HuH-7 (cell line): Measurements from ENCODE around the gene KLF6.
"Not testable (repeated sequence)": the region's sequence is repeated elsewhere in the genome, so short reads cannot be mapped to it uniquely, and the experiment has no call there.

Experiments
- DNase-seq: peaks from one replicate; pipeline ENCODE4 v3.0.0; 2011; ENCODE audit warnings: low spot score

KLF6 gene

DNA sequence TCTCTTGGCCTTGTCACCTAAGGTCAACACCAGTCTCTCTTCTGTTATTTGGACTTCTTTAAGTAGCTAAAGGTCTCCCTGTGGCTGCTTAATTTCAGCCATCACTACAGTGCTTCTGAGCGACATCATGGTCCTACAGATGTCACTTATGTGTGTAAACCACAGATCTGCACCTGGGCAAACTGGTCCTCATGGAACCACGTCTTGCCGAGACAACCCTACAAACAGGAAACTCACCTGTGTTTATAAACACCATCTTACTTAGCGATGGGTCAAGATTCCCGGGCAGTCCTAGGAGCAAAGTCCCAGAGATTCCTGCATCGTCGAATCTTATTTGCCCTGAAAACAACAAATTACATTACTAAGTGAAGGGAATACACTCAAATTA, 27.8 kb downstream of the KLF6 start:
- no peak for DNase-seq

DNA sequence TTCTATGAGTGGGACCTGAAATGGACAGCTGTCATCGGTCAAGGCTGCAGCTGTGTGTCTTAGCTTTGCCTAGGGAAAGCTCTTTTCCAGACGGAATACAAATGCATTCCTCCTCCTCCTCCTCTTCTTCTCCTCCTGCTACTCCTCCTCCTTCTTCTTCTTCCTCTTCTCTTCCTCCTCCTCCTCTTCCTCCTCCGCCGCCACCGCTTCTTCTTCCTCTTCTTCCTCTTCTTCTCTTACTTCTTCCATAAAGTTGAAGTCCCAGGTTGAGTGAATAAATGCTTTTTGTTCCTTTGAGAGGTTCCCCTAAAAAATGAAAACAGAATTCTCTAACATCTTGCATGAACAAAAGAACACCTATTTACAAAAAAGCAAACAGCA, 28.7 kb downstream of the KLF6 start:
- no peak for DNase-seq

DNA sequence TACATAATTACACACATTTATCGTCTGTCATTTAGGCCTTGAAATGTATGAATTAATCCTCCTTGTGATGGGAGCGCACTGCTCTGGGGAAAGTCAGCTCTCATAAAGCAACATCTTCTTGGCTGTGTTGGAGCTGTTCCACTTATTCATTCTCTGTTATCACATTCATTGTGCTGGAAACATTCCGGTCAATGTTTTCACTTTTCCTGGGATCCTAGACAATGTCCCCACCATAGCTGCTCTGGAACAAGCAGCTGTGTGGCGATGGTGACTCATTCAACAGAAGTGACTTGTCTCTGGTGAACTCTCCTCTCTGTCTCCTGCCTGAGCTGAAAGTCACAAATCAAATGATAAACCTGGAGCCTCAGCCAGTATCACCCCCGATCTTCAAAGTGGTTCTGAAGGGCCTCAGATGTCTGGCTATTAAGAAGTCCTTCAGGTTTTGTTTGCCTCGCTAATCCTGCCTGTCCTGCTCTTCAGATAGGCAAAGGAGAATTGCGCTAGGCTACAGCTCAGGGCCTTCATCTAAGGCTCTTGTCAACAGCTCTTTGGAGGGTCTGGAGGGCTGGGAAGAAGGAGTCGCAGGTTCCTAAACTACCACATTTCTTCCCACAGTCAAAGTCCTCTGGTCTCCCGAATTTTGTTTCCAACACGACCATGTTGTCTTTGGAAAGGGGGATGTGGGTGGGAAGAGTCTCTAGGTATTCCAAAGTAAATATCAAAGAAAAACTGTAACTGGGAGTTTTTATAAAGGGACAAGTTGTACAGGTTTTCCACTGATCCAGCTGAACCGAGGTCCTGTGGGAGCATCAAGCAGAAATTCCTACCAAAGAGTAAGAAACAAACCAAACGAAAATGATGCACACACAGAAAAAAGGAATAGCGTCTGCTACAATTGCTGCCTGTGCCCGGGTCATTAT, 29.3 kb downstream of the KLF6 start:
- no peak for DNase-seq

DNA sequence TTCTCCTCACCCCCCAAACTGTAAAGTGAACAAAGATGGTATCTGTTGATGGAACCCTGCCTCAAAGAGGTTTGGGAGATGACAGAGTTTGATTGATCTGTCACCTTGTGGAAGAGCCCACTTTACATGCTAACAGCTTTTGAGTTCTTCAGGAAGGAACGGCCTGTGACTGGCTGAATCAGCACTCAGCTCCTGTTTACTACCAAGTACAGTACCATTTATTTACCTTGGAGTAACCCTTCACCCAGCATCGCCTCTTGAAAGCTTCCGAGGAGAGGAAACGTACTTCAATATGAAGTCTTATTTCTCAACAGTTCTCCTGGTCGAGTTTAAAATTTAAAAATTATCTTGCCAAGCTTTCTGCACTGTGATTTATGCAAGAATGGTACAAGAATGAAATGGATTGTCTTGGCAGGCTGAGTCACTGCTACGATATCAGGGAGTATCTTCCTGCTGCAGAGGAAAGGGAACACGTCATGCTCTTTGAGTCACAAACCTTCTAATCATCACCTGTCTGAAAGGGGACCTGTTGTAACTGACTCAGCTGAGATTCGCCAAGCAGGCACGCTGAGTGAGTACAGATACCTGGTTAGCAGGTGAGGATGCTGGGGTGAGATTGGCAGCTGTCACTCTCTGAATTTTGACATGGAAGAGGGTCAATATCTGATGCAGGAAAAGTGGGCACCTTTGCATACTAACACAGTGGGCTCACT, 30.1 kb downstream of the KLF6 start:
- no peak for DNase-seq

DNA sequence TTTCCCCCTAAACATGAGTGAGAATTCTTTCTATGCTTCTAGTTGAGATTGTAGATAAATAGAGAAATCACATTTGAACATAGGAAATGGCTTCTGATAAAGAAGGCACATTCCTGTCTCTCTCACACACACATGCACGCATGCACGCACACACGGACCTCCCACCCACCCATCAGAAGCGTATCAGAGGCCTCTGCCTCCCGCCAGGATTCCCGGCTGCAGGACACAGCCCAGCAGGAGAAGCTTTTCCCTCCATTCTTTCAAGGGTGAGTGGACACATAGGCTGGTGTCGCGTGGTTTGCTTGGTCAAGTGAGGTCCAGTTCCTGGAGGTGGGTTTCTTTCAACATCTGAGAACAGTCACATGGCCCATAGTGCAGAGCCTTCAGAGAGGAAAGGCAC, 34.2 kb downstream of the KLF6 start:
- no peak for DNase-seq

DNA sequence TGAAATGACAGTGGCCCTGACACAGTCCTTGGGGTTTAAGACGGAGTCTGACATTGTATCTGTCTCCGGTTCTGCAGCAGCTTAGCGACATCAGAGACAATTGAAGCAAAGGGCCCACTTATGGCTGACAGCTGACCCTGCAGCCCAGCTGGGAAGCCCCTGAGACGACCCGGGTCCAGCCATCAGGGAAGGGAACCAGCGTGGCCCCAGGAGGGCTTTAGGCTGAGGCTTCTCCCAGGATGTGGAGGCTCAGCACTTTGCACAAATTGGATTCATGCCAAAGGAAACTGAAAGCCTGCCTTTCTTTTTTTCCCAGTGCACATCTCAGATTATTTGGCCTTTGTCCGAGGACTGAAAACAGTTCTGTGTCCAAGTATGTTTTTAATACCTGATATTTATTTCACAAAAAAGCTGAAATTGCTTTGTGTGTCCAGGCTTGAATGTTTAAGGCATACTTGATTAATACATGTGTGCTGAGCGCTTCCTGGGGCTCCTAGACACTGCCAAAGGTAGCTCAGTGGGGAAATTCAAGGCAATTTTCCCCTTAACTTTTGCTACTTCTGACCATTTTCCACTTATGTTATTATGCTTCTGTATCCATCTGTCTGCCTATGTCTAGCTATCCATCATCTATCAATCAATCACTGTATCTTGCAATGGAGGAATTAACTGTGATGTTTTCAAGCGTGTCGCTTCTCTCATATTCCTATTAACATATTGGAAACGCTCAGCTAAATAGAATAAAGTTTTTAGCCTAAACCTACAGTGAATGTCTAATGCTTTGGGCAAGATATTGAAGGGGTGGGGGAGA, 34.8 kb downstream of the KLF6 start:
- DNase-seq, result no peak

DNA sequence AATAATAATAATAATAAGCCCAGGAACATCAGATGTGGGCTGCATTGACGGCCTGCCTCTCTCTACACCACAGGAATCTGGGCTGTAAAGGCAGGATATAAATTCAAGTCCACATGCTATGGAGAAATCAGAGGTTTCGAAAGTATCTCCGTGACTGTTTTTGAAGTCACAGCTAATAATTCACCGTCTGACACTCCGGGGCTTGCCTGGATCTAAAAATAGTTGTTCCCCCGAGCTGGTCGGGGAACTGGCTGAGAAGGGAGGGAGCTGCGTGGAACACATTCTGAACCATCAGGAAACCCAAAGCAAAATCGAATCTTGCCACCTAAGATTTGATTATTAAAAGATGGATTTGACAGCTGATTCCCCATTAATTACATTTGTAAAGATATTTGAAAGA, 35.4 kb downstream of the KLF6 start:
- DNase-seq, result no peak

DNA sequence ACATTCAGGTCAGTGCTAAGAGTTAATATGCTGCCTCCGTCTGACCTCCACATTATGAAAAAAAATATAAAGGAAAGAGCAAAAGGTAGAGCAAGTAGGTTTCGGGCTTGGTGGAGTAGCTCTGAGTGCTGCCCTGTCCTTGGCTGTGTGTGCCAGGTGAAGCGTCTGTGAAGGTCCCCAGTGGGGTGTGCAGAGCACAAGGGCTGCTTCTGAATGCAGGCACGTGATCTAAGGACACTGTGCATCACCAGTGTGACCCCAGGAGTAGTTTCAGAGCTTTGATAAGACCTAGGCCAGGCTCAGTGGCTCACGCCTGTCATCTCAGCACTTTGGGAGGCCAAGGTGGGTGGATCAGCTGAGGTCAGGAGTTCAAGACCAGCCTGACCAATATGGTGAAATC, 36.0 kb downstream of the KLF6 start:
- no peak for DNase-seq

DNA sequence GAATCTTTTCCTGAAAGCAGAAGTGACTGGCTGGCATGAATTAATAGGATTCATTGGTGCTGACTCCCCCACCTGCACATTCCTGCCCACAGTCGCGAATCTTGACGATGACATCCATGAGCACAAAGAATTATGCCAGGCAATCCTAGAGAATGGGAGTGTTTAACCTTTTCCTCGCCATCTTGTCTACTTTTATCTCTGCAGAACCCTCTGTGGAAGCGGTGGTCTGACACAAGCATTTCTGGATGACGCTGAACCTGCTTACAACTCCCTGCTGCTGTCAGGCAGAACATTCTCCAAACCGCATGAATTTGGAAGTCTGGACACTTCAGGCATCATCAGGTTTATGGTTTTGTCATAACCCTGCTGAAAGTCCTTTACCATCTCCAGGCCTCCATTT, 36.5 kb downstream of the KLF6 start:
- no peak for DNase-seq

DNA sequence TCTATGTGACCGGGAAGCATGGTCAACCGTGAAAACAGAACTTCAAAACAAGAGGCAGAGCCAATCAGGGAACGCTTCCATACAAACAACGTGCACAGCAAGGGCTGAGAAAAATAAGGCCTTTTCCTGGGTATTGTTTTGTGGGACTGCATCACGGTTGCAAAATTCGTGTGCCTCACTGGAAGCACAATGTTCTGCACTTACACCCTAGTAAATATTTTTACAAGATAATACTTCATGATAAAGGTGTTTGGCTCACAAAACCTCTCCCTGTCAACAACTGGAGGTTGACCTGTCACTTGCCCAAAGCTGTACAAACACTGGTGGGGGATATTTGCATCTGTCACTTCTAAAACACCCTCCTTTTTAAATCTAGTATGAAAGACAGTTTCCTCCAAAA, 37.0 kb downstream of the KLF6 start:
- no peak for DNase-seq

DNA sequence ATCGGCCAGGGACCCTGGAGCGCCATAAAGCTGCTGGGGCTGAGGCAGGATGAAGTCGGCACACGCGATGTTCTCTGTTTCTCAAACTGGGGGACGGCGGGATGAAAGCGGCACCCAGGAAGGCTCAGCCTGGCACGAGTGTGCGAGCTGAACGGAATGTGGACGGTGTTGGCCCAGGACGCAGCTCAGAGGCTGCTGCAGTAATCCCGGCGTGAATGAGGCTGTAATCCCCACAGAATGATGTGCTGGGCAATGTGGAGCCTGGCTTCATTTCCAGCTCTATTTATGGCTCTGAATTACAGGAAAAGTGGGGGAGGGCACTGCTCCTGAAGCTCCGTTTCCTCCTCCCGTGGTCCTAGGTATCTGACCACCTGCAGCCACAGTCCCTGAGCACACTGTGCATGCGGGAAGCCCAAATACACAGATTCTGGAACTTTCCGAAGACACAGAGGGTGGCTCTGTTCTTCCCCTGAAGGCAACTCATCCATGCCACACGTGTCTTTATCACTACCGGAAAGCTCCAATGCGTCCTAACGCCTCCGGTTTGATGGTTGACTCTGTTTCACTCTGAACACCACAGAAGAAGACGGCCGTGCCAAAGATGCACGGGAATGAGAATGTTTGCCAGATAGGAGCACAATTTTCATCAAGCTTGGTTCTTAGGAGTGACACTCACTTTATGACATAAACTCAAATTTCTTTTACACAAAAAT, 37.6 kb downstream of the KLF6 start:
- DNase-seq, result no peak

DNA sequence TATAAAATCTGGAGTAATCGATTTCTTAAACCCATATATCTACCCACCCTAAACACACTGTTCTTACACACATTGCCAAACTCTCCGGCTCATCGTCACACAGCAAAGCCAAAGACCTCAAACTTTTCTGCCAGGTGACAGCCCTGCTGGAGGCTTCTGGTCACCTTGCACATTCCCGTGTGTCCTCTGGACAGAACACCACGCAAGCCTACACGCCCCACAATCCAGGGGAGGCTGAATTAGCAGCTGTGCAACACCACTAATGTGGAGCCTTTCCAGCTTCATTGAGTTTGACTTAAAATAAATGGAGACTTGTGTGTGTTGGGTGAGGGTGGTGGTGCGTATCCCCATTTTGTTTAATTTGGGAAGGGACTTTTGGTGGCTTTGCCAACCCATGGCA, 38.4 kb downstream of the KLF6 start:
- no peak for DNase-seq

DNA sequence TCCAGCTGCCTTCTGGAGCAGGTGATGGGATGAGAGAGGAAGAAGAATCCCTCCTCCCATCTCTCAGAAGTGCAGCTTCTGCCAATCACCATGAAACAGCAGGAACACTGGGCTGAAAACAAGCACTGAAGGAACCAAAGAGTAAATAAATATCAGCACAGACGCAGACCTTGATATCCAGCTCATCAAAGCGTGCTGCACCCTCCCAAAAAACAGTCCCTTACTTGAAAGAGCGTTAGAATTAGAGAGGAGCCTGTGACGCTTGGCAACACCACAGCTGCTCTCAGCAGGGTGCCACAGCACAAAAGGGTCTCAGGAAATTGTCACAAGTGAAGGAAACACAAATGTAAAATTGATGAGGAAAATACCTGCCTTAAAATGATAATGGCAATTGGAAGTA, 39.5 kb downstream of the KLF6 start:
- no peak for DNase-seq

DNA sequence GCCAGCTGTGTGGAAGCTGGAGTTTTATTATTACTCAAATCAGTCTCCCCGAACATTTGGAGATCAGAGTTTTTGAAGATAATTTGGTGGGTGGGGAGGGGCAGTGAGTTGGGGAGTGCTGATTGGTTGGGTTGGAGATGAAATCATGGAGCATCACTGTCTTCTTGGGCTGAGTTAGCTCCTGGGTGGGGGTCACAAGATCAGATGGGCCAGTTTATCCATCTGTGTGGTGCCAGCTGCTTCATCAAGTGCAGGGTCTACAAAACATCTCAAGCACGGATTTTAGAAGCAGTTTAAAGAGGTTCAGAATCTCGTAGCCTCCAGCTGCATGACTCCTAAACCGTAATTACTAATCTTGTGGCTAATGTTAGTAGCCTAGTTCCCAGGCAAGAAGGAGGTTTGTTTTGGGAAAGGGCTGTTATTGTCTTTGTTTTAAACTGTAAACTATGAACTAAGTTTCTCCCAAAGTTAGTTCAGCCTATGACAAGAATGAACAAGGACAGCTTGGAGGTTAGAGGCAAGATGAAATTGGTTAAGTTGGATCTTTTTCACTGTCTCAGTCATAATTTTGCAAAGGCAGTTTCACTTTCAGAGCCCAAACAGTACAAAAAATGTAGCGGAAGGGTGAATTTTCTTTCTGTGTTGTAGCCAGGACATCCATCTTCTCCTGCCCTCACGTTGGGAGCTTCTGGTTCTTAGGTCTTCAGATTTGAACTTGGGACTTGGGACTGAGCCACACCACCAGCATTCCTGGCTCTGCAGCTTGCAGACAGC, 43.1 kb downstream of the KLF6 start:
- no peak for DNase-seq

DNA sequence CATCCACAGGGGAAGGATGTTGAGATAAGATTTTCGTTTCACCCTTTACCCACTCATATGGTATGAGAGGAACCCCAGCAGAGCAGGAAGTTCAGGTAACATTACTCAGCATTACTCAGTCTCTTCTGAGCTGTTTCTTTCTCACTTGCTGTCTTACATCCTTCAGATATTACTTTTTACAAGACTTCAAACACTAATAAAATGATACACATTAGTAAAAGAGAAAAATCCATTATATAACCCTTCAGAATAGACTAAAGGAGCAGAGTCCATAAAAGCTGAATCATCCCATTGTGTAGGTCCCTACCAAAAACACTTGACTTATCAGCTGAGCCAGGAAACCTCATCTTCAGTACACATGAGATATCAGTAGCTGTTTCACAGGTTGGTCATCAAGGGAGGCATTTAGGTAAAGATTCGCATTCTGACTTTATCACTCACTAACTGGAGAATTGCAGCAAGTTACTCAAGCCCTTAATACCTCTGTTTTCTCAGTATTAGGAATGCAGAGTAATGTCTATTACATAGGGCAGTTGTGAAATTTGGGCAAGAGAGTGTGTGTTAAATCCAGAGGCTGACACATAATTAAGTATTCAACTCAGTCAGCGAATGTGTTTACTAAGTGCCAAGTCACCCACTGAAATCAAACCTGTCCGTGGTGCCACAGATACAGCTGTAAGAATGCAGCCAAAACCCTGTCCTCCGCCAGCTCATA, 44.7 kb downstream of the KLF6 start:
- DNase-seq, result peak; percentile 72

DNA sequence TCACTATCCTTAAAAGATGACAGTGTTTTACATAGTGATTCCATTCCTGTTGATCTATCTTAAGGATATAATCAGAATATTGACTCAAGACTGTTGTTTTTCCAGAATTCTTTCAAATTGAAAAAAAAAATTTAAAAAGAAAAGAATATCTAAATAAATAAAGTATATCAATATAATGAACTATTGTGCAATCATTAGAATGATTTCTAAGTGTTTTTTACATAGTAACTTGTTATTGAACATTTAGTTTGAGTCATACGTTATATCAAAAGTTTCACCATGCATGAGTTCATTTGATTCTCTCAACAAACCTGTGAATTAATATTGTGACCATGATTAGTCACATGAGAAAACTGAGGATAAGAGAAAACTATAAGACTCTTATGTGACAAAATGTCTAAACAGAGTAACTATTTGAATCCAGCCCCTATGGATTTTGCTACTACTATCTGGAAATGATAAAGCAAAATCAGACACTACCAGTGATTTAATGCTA, 46.1 kb downstream of the KLF6 start:
- DNase-seq, result no peak

DNA sequence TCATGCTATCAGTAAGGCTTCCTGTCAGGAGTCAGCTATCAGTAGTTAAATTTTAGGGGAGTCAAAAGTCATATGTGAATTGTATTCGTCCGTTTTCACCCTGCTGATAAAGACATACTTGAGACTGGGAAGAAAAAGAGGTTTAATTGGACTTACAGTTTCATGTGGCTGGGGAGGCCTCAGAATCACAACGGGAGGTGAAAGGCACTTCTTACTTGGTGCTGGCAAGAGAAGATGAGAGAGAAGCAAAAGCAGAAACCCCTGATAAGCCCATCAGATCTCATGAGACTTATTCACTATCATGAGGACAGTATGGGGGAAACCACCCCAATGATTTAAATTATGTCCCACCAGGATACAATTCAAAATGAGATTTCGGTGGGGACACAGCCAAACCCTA, 47.1 kb downstream of the KLF6 start:
- no peak for DNase-seq

DNA sequence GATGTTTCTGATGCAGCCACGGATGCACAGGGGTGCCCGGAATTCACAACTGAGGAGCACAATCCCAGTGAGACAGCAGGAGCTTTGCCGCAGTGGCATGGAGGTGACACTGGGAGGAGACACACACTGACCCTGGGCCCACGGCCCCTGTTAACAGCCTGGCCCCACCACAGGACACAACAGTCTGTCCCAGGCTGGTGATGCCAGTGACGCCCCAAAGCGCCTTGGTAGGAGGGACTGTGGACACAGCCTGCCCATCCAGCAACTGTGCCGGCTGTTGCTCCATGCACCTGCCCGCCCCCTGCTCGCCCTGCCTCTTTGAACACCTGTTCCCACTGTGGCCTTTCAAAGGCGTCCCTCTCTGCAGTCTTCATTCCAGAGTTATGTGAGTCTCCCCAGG, 49.8 kb downstream of the KLF6 start:
- no peak for DNase-seq

DNA sequence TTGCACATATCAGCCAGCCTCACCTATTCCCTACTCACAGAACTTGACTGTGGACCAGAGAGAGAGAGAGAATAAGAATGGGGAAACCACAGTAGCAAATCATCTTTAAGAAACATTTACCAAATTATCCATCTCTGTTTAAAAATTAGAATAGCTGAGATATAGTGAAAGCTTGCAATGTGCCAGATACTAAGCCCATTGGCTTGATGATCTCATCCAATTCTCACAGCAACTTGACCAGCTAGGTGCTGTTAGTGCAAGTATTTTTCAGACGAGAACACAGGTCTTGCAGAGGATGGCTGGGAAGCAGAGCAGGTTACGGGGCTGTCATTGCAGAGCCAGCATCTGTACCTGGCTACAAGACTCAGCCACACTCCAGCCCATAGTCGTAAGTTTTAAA, 50.9 kb downstream of the KLF6 start:
- DNase-seq, result no peak

DNA sequence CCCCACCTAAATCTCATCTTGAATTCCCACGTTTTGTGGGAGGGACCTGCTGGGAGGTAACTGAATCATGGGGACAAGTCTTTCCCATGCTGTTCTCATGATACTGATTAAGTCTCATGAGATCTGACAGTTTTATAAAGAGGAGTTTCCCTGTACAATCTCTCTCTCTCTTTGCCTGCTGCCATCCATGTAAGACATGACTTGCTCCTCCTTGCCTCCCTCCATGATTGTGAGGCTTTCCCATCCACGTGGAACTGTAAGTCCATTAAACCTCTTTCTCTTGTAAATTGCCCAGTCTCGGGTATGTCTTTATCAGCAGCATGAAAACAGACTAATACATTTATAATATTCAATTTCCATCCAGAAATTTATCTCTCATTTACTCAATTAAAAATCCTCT, 52.8 kb downstream of the KLF6 start:
- DNase-seq, result not testable (repeated sequence)
